ENCODE measurements around the gene LCN1.

GRCh38 chr9:135567311-135567710, 46.1 kb downstream of the LCN1 start:
- TF ChIP-seq CTCF (IDR thresholded peaks at IDR 0.05) (no peak), POLR2A (IDR thresholded peaks at IDR 0.05) (no peak)
